Activated CD4-positive, alpha-beta T cell treated with anti-CD3 and anti-CD28 coated beads, Interleukin-2, amount 50 U/mL, for 48 hours (primary cell): ENCODE results near the gene CRYBB1.

Experiments used
- DNase-seq, 2 experiments: peaks; one replicate each; pipeline ENCODE4 v3.0.0-alpha.2; 2020

Gene CRYBB1

GRCh38 chr22:26550498-26551033, 67.3 kb downstream of the CRYBB1 start:
- no peak for DNase-seq

GRCh38 chr22:26549902-26550497, 67.8 kb downstream of the CRYBB1 start:
- DNase-seq = no peak
